Glutamatergic neuron (in vitro differentiated cells): Measurements from ENCODE around the gene XCL1. TPM values are rescaled to one million over a fixed set of nuclear protein-coding genes. Genes with fewer than 3 reads are reported as not detected.
"Not testable (repeated sequence)": the region's sequence is repeated elsewhere in the genome, so short reads cannot be mapped to it uniquely, and the experiment has no call there.

Experiments used
- DNase-seq: peaks from one replicate; pipeline ENCODE4 v3.0.0; 2022
- H3K27ac Mint-ChIP-seq: one replicate; pipeline ENCODE4 v1.8.0; 2020; ENCODE audit warnings: mild to moderate bottlenecking, mixed read lengths, inconsistent platforms; ENCODE audit not compliant: unreplicated experiment
- H3K27me3 Mint-ChIP-seq: one replicate; pipeline ENCODE4 v1.8.0; 2020; ENCODE audit warnings: mild to moderate bottlenecking, moderate library complexity, mixed read lengths, inconsistent platforms; ENCODE audit not compliant: unreplicated experiment
- H3K36me3 Mint-ChIP-seq: one replicate; pipeline ENCODE4 v1.8.0; 2020; ENCODE audit warnings: mild to moderate bottlenecking, mixed read lengths, inconsistent platforms; ENCODE audit not compliant: unreplicated experiment
- H3K4me1 Mint-ChIP-seq: one replicate; pipeline ENCODE4 v1.8.0; 2020; ENCODE audit warnings: mild to moderate bottlenecking, low read depth, mixed read lengths, inconsistent platforms; ENCODE audit not compliant: unreplicated experiment
- H3K4me3 Mint-ChIP-seq: one replicate; pipeline ENCODE4 v1.8.0; 2020; ENCODE audit warnings: mild to moderate bottlenecking, mixed read lengths, inconsistent platforms; ENCODE audit not compliant: unreplicated experiment
- H3K9me3 Mint-ChIP-seq: one replicate; pipeline ENCODE4 v1.8.0; 2020; ENCODE audit warnings: mild to moderate bottlenecking, moderate library complexity, mixed read lengths, inconsistent platforms; ENCODE audit not compliant: unreplicated experiment
- CTCF ChIP-seq: fragments of 200-600 bp; sonication (generic); IDR thresholded peaks from one replicate; pipeline ENCODE4 v1.5.0; 2021; ENCODE audit not compliant: partially characterized antibody, unreplicated experiment
- long read RNA-seq: library from polyadenylated mRNA; unstranded; transcript quantifications from one replicate; pipeline ENCODE4 v2.0.0, GENCODE V29; 2020; ENCODE audit not compliant: unreplicated experiment
- total RNA-seq: library from RNA; stranded (reverse); fragmentation: NEBNext Ultra II Directional; extraction: Animal tissue kit (Norgen Biotek cat#: 25700); gene quantifications from one replicate; pipeline ENCODE4 v1.2.1, GENCODE V29; 2021; ENCODE audit not compliant: unreplicated experiment

The XCL1 gene
- total RNA-seq = not detected
- long read RNA-seq = 0 reads

GRCh38 chr1:168576245-168576688 is at the start of gene XCL1:
Gene XCL1 (plus strand): TSS chr1:168576605. CDS start chr1:168576638, 33 bp downstream.
- not testable (repeated sequence) for H3K9me3 Mint-ChIP-seq, DNase-seq, H3K4me1 Mint-ChIP-seq, H3K27me3 Mint-ChIP-seq, H3K36me3 Mint-ChIP-seq, H3K4me3 Mint-ChIP-seq, H3K27ac Mint-ChIP-seq

GRCh38 chr1:168529518-168529917 is 46.9 kb upstream of the XCL1 start:
- Mint-ChIP-seq H3K4me3 (no peak overlapping the region), H3K36me3 (no peaks in the 10 kb centered on the region), H3K27me3 (no peaks in the 10 kb centered on the region), H3K27ac (no peak overlapping the region), H3K9me3 (no peaks in the 10 kb centered on the region), H3K4me1 (no peaks in the 10 kb centered on the region)
- no peak for TF ChIP-seq CTCF
- no peak for DNase-seq

- Mint-ChIP-seq H3K27me3 (no peaks in the 10 kb centered on the region), H3K27ac (no peak overlapping the region), H3K4me3 (no peak overlapping the region), H3K36me3 (no peaks in the 10 kb centered on the region), H3K9me3 (no peaks in the 10 kb centered on the region), H3K4me1 (no peaks in the 10 kb centered on the region)
- no peak for DNase-seq
- TF ChIP-seq CTCF = no peak
Observed at GRCh38 chr1:168531615-168532345, 44.6 kb upstream of the XCL1 start.

GRCh38 chr1:168535536-168535935 is 40.9 kb upstream of the XCL1 start:
- H3K4me3 Mint-ChIP-seq = no peak overlapping the region
- no peaks in the 10 kb centered on the region for H3K9me3 Mint-ChIP-seq
- H3K27ac Mint-ChIP-seq = no peak overlapping the region
- no peak for TF ChIP-seq CTCF
- no peaks in the 10 kb centered on the region for H3K27me3 Mint-ChIP-seq
- DNase-seq = no peak
- no peaks in the 10 kb centered on the region for H3K4me1 Mint-ChIP-seq
- no peaks in the 10 kb centered on the region for H3K36me3 Mint-ChIP-seq

GRCh38 chr1:168540798-168541197 is 35.6 kb upstream of the XCL1 start:
- not testable (repeated sequence) for H3K4me1 Mint-ChIP-seq, H3K27ac Mint-ChIP-seq, H3K4me3 Mint-ChIP-seq, H3K27me3 Mint-ChIP-seq, DNase-seq, H3K9me3 Mint-ChIP-seq, H3K36me3 Mint-ChIP-seq

- not testable (repeated sequence) for H3K36me3 Mint-ChIP-seq, H3K4me3 Mint-ChIP-seq, H3K4me1 Mint-ChIP-seq, H3K27me3 Mint-ChIP-seq, H3K27ac Mint-ChIP-seq, DNase-seq, H3K9me3 Mint-ChIP-seq
Observed at GRCh38 chr1:168542978-168543377, 33.4 kb upstream of the XCL1 start.

- H3K9me3 Mint-ChIP-seq, H3K27me3 Mint-ChIP-seq, H3K4me1 Mint-ChIP-seq, H3K36me3 Mint-ChIP-seq, H3K4me3 Mint-ChIP-seq, H3K27ac Mint-ChIP-seq, DNase-seq: not testable (repeated sequence)
Observed at GRCh38 chr1:168543840-168544498, 32.4 kb upstream of the XCL1 start, which contains the start of gene XCL2. Gene XCL2 (minus strand): TSS chr1:168543997. CDS start chr1:168543964, 33 bp downstream.
